Naive thymus-derived CD4-positive, alpha-beta T cell (primary cell): ENCODE measurements around the gene TTLL5. TPM values are rescaled to one million over a fixed set of nuclear protein-coding genes. Genes with fewer than 3 reads are reported as not detected.

Experiments used
- ATAC-seq: fragments of 150-1000 bp; cut with Tn5 transposase; 2 replicates; pipeline ENCODE4 v1.10.0; 2021; ENCODE audit warnings: mild to moderate bottlenecking, moderate library complexity
- CTCF ChIA-PET: fragments of 350-600 bp; sonication (Branson Sonifier 250); formaldehyde crosslinking; loops from one replicate; lab custom pipeline; 2021; ENCODE audit warnings: antibody characterized with exemption; lab: Charles Lee
- POLR2A ChIA-PET: fragments of 350-600 bp; sonication (Branson Sonifier 250); formaldehyde crosslinking; loops from one replicate; lab custom pipeline; 2021; ENCODE audit warnings: antibody characterized with exemption, inconsistent platforms; lab: Charles Lee
- DNase-seq, 9 donors: peaks; one replicate each; pipeline versions ENCODE4 v3.0.0 to v3.0.0-alpha.2; 2020 to 2022; ENCODE audit warnings: mixed read lengths in 1 of 9
- H3K27ac ChIP-seq: one replicate; pipeline ENCODE4 v1.7.0; 2013; ENCODE audit warnings: mild to moderate bottlenecking, low read depth, low read length, moderate library complexity
- H3K27me3 ChIP-seq, 2 donors: one replicate each; pipeline ENCODE4 v1.7.0; 2013; ENCODE audit warnings: low read length in 2 of 2, mild to moderate bottlenecking in 2 of 2, moderate library complexity in 2 of 2; ENCODE audit not compliant: control insufficient read depth in 2 of 2, insufficient read depth in 2 of 2
- H3K36me3 ChIP-seq, 3 experiments: 1 replicate in 2 of 3; 2 replicates in 1 of 3; pipeline ENCODE4 v1.7.0; 2013; ENCODE audit warnings: low read length in 3 of 3, mild to moderate bottlenecking in 3 of 3, moderate library complexity in 1 of 3; ENCODE audit not compliant: insufficient read depth in 3 of 3, control insufficient read depth in 2 of 3
- H3K4me1 ChIP-seq, 2 donors: one replicate each; pipeline ENCODE4 v1.7.0; 2013; ENCODE audit warnings: low read length in 2 of 2, mild to moderate bottlenecking in 2 of 2, moderate library complexity in 1 of 2; ENCODE audit not compliant: control insufficient read depth in 2 of 2, insufficient read depth in 2 of 2
- H3K4me3 ChIP-seq: 2 replicates; pipeline ENCODE4 v1.7.0; 2013; ENCODE audit warnings: mild to moderate bottlenecking, low read length
- H3K9me3 ChIP-seq, 3 experiments: 1 replicate in 2 of 3; 2 replicates in 1 of 3; pipeline ENCODE4 v1.7.0; 2013; ENCODE audit warnings: low read length in 3 of 3; ENCODE audit not compliant: control insufficient read depth in 2 of 3
- H3K27ac Mint-ChIP-seq, 9 donors: one replicate each; pipeline ENCODE4 v1.8.0; 2020 to 2022; ENCODE audit warnings: mixed read lengths in 9 of 9, mild to moderate bottlenecking in 8 of 9, moderate library complexity in 5 of 9, inconsistent platforms in 2 of 9
- H3K27me3 Mint-ChIP-seq, 5 donors: one replicate each; pipeline ENCODE4 v1.8.0; 2021 to 2022; ENCODE audit warnings: mixed read lengths in 5 of 5, mild to moderate bottlenecking in 1 of 5
- H3K36me3 Mint-ChIP-seq, 5 donors: one replicate each; pipeline ENCODE4 v1.8.0; 2020 to 2022; ENCODE audit warnings: mixed read lengths in 5 of 5, mild to moderate bottlenecking in 3 of 5, inconsistent platforms in 1 of 5
- H3K4me1 Mint-ChIP-seq, 7 donors: one replicate each; pipeline ENCODE4 v1.8.0; 2020 to 2022; ENCODE audit warnings: mixed read lengths in 7 of 7, mild to moderate bottlenecking in 3 of 7, inconsistent platforms in 1 of 7
- H3K4me3 Mint-ChIP-seq, 10 donors: one replicate each; pipeline ENCODE4 v1.8.0; 2020 to 2022; ENCODE audit warnings: mild to moderate bottlenecking in 10 of 10, mixed read lengths in 10 of 10, moderate library complexity in 6 of 10, inconsistent platforms in 2 of 10
- H3K9me3 Mint-ChIP-seq, 11 donors: one replicate each; pipeline ENCODE4 v1.8.0; 2020 to 2022; ENCODE audit warnings: mixed read lengths in 11 of 11, mild to moderate bottlenecking in 4 of 11, inconsistent platforms in 1 of 11, moderate library complexity in 1 of 11
- intact Hi-C, 2 donors: fragments of 100-400 bp; cut with micrococcal nuclease; formaldehyde crosslinking; loops; one replicate each; pipeline ENCODE4 v1.15.1; 2023
- polyA plus RNA-seq, 2 donors: library from polyadenylated mRNA; unstranded; fragments of 300-500 nt; fragmentation: Illumina TruSeq; gene quantifications; one replicate each; pipeline ENCODE4 v1.2.3, GENCODE V29; 2021
- total RNA-seq, 6 experiments: library from RNA in 5 of 6; stranded (reverse) in 5 of 6; gene quantifications; 1 replicate in 5 of 6; 2 replicates in 1 of 6; pipeline ENCODE4 v1.2.3 and lab custom pipeline; 2021 to 2026

Gene TTLL5
- total and polyA plus RNA-seq, 7 experiments from 2014 or later: 7.8 to 31.4 (median 21.5) TPM

GRCh38 chr14:75764020-75764419 is 103.0 kb downstream of the TTLL5 start:
- H3K36me3 Mint-ChIP-seq: peaks cover 0 to 21% (median 10%) of the 10 kb centered on the region in 5 donors
- no peaks in the 10 kb centered on the region for H3K9me3 ChIP-seq
- H3K4me3 ChIP-seq: no peak overlapping the region
- ATAC-seq: no peak
- no peak overlapping the region for H3K27ac ChIP-seq
- H3K27me3 ChIP-seq: no peaks in the 10 kb centered on the region
- H3K36me3 ChIP-seq: peaks cover 0 to 8% (median 0%) of the 10 kb centered on the region in 3 experiments
- ChIA-PET CTCF (no interaction called here), POLR2A (interaction anchor here (0.6 kb wide), 1 partner anchor 291 kb away, joined by 3 read pairs; no protein-coding TSS in a partner anchor)
- H3K4me3 Mint-ChIP-seq: no peak overlapping the region
- H3K27me3 Mint-ChIP-seq: no peaks in the 10 kb centered on the region
- H3K4me1 ChIP-seq: no peaks in the 10 kb centered on the region
- H3K4me1 Mint-ChIP-seq: no peaks in the 10 kb centered on the region
- no peaks in the 10 kb centered on the region for H3K9me3 Mint-ChIP-seq
- DNase-seq: no peak
- intact Hi-C loops: no loop called here
- H3K27ac Mint-ChIP-seq: no peak overlapping the region

- CTCF ChIA-PET: no interaction called here
- peaks cover 0 to 21% (median 10%) of the 10 kb centered on the region in 5 donors for H3K36me3 Mint-ChIP-seq
- no peaks in the 10 kb centered on the region for H3K4me1 Mint-ChIP-seq
- POLR2A ChIA-PET: no interaction called here
- no peaks in the 10 kb centered on the region for H3K9me3 Mint-ChIP-seq
- H3K4me3 ChIP-seq: no peak overlapping the region
- intact Hi-C loops: no loop called here
- H3K27me3 ChIP-seq: no peaks in the 10 kb centered on the region
- no peaks in the 10 kb centered on the region for H3K9me3 ChIP-seq
- no peak overlapping the region for H3K27ac ChIP-seq
- H3K4me1 ChIP-seq: no peaks in the 10 kb centered on the region
- ATAC-seq (no peak), DNase-seq (no peak)
- H3K4me3 Mint-ChIP-seq: no peak overlapping the region
- no peak overlapping the region for H3K27ac Mint-ChIP-seq
- peaks cover 0 to 8% (median 5%) of the 10 kb centered on the region in 3 experiments for H3K36me3 ChIP-seq
- no peaks in the 10 kb centered on the region for H3K27me3 Mint-ChIP-seq
Observed at GRCh38 chr14:75769047-75769685, 108.1 kb downstream of the TTLL5 start.

- intact Hi-C loops: no loop called here
- Histone ChIP-seq H3K9me3 (no peaks in the 10 kb centered on the region), H3K27me3 (no peaks in the 10 kb centered on the region), H3K36me3 (peaks cover 0 to 18% (median 5%) of the 10 kb centered on the region in 3 experiments), H3K4me3 (no peak overlapping the region), H3K4me1 (no peaks in the 10 kb centered on the region), H3K27ac (no peak overlapping the region)
- DNase-seq (no peak), ATAC-seq (no peak)
- CTCF ChIA-PET: no interaction called here
- Mint-ChIP-seq H3K27me3 (no peaks in the 10 kb centered on the region), H3K27ac (no peak overlapping the region), H3K4me1 (no peaks in the 10 kb centered on the region), H3K4me3 (no peak overlapping the region), H3K36me3 (peaks cover 3 to 26% (median 18%) of the 10 kb centered on the region in 5 donors), H3K9me3 (no peaks in the 10 kb centered on the region)
- POLR2A ChIA-PET: no interaction called here
Observed at GRCh38 chr14:75770635-75771034, 109.6 kb downstream of the TTLL5 start.

GRCh38 chr14:75771595-75771994 is 110.5 kb downstream of the TTLL5 start:
- no peaks in the 10 kb centered on the region for H3K27me3 ChIP-seq
- Mint-ChIP-seq H3K36me3 (peaks cover 3 to 36% (median 20%) of the 10 kb centered on the region in 5 donors), H3K4me1 (no peaks in the 10 kb centered on the region), H3K4me3 (no peak overlapping the region), H3K27ac (no peak overlapping the region), H3K9me3 (no peaks in the 10 kb centered on the region), H3K27me3 (no peaks in the 10 kb centered on the region)
- peaks cover 0 to 16% (median 5%) of the 10 kb centered on the region in 3 experiments for H3K36me3 ChIP-seq
- DNase-seq: no peak
- ChIA-PET POLR2A (no interaction called here), CTCF (no interaction called here)
- H3K9me3 ChIP-seq: no peaks in the 10 kb centered on the region
- H3K27ac ChIP-seq: no peak overlapping the region
- H3K4me1 ChIP-seq: no peaks in the 10 kb centered on the region
- H3K4me3 ChIP-seq: no peak overlapping the region
- no peak for ATAC-seq
- intact Hi-C loops: no loop called here

GRCh38 chr14:75773046-75773445 is 112.0 kb downstream of the TTLL5 start:
- no peaks in the 10 kb centered on the region for H3K27me3 Mint-ChIP-seq
- H3K4me3 Mint-ChIP-seq: no peak overlapping the region
- ATAC-seq: no peak
- Histone ChIP-seq H3K27ac (no peak overlapping the region), H3K4me1 (no peaks in the 10 kb centered on the region), H3K36me3 (peaks cover 0 to 11% (median 5%) of the 10 kb centered on the region in 3 experiments), H3K4me3 (no peak overlapping the region), H3K27me3 (no peaks in the 10 kb centered on the region), H3K9me3 (no peaks in the 10 kb centered on the region)
- no peaks in the 10 kb centered on the region for H3K4me1 Mint-ChIP-seq
- CTCF ChIA-PET: no interaction called here
- DNase-seq: no peak
- intact Hi-C loops: no loop called here
- H3K9me3 Mint-ChIP-seq: no peaks in the 10 kb centered on the region
- no peak overlapping the region for H3K27ac Mint-ChIP-seq
- POLR2A ChIA-PET: no interaction called here
- H3K36me3 Mint-ChIP-seq: peaks cover 3 to 42% (median 21%) of the 10 kb centered on the region in 5 donors

- CTCF ChIA-PET: no interaction called here
Observed at GRCh38 chr14:75781096-75781495, 120.0 kb downstream of the TTLL5 start.

GRCh38 chr14:75783184-75783583 is 122.1 kb downstream of the TTLL5 start:
- Mint-ChIP-seq H3K4me3 (no peak overlapping the region), H3K4me1 (peaks cover 0 to 6% (median 0%) of the 10 kb centered on the region in 7 donors), H3K27me3 (no peaks in the 10 kb centered on the region), H3K36me3 (peaks cover 7 to 72% (median 55%) of the 10 kb centered on the region in 5 donors), H3K9me3 (peaks cover 0 to 14% (median 0%) of the 10 kb centered on the region in 11 donors), H3K27ac (no peak overlapping the region)
- intact Hi-C loops: no loop called here
- ATAC-seq (no peak), DNase-seq (no peak)
- Histone ChIP-seq H3K4me1 (no peaks in the 10 kb centered on the region), H3K27me3 (no peaks in the 10 kb centered on the region), H3K27ac (no peak overlapping the region), H3K36me3 (peaks cover 0 to 25% (median 8%) of the 10 kb centered on the region in 3 experiments), H3K9me3 (no peaks in the 10 kb centered on the region), H3K4me3 (no peak overlapping the region)
- POLR2A ChIA-PET: no interaction called here
- CTCF ChIA-PET: no interaction called here

More at GRCh38 chr14:75781096-75781495, 120.0 kb downstream of the TTLL5 start:
- Mint-ChIP-seq H3K36me3 (peaks cover 7 to 75% (median 54%) of the 10 kb centered on the region in 5 donors), H3K9me3 (no peaks in the 10 kb centered on the region), H3K27me3 (no peaks in the 10 kb centered on the region), H3K4me1 (peaks cover 0 to 6% (median 0%) of the 10 kb centered on the region in 7 donors), H3K27ac (no peak overlapping the region), H3K4me3 (no peak overlapping the region)
- POLR2A ChIA-PET: interaction anchor here (0.6 kb wide), 1 partner anchor 774 kb away, joined by 3 read pairs; no protein-coding TSS in a partner anchor
- Histone ChIP-seq H3K36me3 (peaks cover 0 to 25% (median 8%) of the 10 kb centered on the region in 3 experiments), H3K27ac (no peak overlapping the region), H3K4me1 (no peaks in the 10 kb centered on the region), H3K27me3 (no peaks in the 10 kb centered on the region), H3K9me3 (no peaks in the 10 kb centered on the region), H3K4me3 (no peak overlapping the region)
- intact Hi-C loops: no loop called here
- DNase-seq (no peak), ATAC-seq (no peak)
